ENCODE results near the gene TRIP6.
A peak's percentile ranks its signal among the peaks of the same experiment; 100 is the strongest.

The TRIP6 gene, protein sequence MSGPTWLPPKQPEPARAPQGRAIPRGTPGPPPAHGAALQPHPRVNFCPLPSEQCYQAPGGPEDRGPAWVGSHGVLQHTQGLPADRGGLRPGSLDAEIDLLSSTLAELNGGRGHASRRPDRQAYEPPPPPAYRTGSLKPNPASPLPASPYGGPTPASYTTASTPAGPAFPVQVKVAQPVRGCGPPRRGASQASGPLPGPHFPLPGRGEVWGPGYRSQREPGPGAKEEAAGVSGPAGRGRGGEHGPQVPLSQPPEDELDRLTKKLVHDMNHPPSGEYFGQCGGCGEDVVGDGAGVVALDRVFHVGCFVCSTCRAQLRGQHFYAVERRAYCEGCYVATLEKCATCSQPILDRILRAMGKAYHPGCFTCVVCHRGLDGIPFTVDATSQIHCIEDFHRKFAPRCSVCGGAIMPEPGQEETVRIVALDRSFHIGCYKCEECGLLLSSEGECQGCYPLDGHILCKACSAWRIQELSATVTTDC

DNA sequence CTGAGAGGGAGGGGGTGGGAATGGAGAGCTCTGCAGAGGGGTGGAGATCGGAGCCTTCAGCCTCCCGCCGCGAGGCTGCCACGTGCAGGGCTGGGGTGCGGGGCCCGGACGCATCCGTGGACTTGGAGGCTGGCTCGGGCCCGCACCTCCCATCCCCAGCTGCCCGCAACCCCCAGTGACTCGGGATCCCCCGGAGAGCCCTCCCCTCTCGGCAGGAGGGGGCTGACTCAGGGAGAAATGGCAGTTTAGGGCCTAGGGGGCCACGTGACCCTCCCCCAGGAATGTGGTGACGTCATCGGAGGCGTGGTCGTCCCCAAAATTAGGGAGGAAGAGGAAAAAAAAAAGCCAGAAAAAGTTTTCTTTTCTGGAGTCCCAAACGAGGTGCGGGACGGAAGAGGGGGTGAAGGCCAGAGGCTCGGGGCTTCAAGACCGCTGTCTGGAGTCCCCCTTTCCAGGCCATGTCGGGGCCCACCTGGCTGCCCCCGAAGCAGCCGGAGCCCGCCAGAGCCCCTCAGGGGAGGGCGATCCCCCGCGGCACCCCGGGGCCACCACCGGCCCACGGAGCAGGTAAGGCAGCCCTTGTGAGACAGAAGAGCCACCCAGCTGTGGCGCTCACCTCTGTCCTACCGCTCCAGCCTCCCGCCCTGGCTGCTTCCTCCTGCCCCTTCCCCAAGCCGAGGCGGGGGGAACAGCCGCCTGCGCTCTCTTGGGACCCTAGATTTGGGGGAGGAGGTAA, at the start of gene TRIP6:
TRIP6 (plus strand) TSS at position 348 of the 736 bp plus-strand sequence; CDS start at position 459, 111 bp downstream.
- in situ Hi-C loops (cut with HindIII; ENCODE audit: low pct_ligation_motif_present, low pct_unique_long_range_greater_than_20kb, low sequenced_read_pairs) = no loop called here
- DNase-seq = peak; percentile 96

DNA sequence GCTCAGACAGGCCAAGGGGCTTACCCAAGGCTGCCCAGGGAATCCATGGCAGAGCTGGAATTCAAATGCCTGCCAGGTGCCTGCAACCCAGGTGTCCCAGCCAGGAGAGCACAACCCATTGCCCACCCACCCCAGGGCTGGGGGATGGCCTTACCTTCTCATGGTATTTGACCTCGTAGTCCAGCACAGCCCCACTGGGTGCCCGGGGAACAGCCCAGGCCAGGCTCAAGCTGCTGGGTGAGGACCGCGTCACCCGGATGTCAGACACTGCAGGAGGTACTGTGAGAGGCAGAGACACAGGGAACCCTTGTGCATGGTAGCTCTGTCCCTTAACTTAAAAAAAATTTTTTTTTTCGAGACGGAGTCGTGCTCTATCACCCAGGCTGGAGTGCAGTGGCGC, 48.8 kb upstream of the TRIP6 start:
- no peak for DNase-seq
- in situ Hi-C loops (cut with HindIII; ENCODE audit: low pct_ligation_motif_present, low pct_unique_long_range_greater_than_20kb, low sequenced_read_pairs) = no loop called here

DNA sequence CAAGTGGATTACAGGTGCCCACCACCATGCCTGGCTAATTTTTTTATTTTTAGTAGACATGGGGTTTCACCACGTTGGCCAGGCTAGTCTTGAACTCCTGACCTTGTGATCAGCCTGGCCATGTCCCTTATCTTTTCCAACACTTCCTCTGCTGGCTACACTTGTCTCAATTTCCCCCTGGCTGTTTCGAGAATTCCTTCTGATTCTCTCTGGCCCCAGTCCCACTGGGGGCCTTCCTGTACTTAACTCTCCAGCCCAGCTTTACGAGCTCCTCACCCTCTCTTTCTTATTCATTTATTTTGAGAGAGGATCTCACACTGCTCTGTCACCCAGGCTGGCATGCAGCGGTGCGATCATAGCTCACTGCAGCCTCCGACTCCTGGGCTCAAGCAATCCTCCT, 48.4 kb upstream of the TRIP6 start:
- DNase-seq = no peak
- in situ Hi-C loops (cut with HindIII; ENCODE audit: low pct_ligation_motif_present, low pct_unique_long_range_greater_than_20kb, low sequenced_read_pairs) = no loop called here

DNA sequence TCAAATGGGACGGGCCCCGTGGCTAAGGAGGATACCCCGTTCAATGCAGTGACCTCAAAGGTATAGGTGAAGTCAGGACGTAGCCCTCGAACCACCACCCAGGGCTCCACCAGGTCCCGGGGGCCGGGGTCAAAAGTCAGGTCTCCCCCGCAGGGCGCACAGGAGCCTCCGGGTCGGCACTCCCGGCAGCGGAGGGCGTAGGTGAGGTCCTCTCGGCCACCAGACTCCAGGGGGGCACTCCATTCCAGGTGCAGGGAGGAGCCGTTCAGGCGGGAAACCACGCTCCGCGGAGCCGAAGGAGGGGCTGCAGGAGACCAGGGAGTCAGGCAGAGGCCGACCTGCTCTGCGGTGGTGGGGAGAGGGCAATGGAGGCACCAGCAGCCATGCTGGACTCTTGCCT, 47.6 kb upstream of the TRIP6 start:
- no peak for DNase-seq
- in situ Hi-C loops (cut with HindIII; ENCODE audit: low pct_ligation_motif_present, low pct_unique_long_range_greater_than_20kb, low sequenced_read_pairs) = no loop called here

DNA sequence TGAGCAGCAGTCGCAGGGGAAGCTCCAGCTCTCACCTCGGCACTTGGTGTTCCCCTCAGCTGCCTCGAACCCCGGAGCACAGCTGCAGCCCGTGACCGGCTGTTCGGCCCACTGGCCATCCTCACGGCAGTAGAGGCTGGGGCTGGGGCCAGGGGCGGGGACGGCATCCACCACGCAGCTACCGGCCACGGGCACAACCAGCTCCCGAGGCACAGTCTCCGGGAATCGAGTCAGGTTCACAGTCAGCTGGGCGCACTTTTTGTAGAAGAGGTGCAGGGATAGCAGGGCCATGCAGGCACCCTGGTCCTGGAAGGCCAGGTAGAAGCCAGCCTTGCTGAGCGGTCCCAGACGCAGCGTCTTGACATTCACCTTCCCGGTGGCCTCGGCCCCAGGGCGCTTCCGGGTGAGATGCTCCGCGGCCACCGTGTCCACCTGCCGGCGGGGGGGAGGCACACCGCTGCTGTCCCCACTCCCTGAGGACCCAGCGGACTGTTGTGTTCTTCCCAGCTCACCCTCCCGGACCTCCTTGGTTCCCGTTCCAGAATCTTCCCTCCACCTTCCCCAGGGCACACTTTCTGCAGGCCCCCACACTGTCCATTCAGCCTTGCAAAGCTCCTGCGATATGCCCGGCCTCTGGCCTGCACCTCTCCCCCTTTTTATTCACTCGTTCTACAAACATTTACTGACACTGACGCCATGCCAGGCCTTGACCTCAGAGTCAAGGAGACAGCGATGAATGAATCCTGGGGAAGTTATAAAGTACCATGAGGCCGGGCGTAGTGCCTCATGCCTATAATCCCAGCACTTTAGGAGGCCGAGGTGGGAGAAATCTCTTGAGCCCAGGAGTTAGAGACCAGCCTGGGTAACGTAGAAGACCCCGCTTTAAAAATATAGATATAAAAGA, 44.7 kb upstream of the TRIP6 start:
- DNase-seq = no peak
- in situ Hi-C loops (cut with HindIII; ENCODE audit: low pct_ligation_motif_present, low pct_unique_long_range_greater_than_20kb, low sequenced_read_pairs) = no loop called here

DNA sequence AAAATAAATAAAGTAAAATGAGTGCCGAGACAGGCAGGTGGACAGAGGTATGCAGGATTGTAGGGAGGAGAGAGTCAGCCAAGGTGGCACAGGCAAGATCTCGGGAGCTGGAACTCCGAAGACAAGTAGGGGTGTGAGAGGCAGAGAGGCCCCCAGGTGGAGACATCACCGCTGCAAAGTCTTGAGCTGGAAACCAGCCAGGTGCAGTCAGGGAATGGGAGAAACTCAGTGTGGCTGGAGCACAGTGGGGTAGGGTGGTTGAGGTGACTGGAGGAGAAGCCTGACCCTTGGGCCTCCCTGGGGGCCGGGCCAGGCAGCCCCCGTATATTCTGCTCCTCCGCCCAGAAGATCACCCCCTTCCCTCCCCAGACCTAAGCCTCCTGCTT, 44.1 kb upstream of the TRIP6 start:
- DNase-seq = no peak
- in situ Hi-C loops (cut with HindIII; ENCODE audit: low pct_ligation_motif_present, low pct_unique_long_range_greater_than_20kb, low sequenced_read_pairs) = no loop called here

DNA sequence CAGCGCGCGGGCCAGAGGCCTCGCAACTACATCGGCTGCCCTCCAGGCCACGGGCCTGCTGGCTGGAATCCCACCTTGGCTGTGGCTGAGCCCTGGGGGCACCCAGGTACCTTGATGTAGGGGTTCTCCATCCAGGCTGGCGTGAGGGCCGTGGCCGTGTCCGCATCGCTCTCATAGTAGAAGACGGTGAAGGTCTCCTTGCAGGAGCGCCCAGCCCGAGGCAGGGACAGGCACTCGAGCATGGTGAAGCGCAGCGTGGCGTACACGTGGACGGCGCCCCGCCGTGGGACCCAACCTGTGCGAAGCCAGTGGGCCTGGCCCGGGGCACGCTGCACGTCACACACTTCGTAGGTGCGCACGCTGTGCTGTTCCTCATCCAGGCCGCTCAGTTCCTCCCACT, 43.7 kb upstream of the TRIP6 start:
- in situ Hi-C loops (cut with HindIII; ENCODE audit: low pct_ligation_motif_present, low pct_unique_long_range_greater_than_20kb, low sequenced_read_pairs) = no loop called here
- no peak for DNase-seq

DNA sequence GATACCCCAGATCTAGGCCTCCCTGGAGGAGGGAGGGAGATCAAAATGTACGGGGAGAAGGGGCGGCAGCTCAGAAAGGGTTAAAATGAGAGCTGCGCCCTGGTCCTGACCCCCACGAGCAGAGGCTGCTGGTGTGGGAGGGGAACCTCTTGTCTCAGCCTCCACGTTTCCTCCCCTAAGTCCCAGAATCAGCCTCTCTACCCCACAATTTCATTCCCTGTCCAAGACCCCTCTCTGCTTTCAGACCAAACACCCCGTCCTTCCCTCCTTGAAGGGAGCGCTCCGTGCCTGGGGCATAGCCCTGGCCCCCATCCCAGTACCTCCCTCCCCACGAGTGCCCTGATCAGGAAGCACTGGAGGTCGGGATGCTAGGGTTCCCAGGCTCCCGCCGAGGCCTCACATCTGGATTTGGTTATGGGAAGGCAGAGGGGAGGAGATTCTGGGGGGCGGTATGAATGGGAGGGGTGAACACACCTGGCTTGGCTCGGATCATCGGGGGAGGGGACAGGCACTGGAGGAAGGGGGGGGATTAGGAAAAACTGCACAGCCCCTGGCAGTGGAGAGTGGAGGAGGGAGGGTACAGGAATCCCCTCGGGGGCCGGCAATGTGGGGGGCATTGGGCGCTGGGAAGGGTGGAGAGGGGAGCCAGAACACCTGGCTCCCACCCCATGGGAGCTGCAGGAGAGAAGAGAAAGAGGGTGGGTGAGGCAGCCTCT, 42.5 kb upstream of the TRIP6 start:
- no peak for DNase-seq
- in situ Hi-C loops (cut with HindIII; ENCODE audit: low pct_ligation_motif_present, low pct_unique_long_range_greater_than_20kb, low sequenced_read_pairs) = loop anchor here (25.0 kb wide), 1 partner anchor 112 kb away; the partner anchor contains the start of genes EPO and POP7

DNA sequence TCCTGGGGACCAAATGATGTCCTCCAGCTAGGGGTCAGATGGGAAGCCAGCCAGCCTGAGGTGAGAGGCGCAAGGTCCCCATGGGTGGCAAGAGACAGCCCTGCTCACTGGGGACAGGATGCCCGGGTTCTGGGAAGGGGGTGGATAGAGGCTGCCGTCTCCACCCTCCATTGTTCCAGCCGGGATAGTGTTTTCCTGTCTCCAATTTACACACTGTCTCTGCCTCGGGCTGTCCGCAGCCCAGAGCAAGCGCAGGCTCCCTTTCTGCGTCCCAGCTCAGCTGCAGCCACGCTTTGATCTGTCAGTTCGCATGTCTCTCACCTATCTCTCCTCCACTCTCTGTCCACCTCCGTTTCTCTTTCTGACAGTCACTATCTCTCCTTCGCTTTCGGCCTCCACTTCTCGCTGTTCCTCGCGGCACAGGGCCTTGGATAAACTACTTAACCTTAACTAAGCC, 41.9 kb upstream of the TRIP6 start:
- DNase-seq = no peak
- in situ Hi-C loops (cut with HindIII; ENCODE audit: low pct_ligation_motif_present, low pct_unique_long_range_greater_than_20kb, low sequenced_read_pairs) = loop anchor here (25.0 kb wide), 1 partner anchor 113 kb away; the partner anchor contains the start of genes EPO and POP7

DNA sequence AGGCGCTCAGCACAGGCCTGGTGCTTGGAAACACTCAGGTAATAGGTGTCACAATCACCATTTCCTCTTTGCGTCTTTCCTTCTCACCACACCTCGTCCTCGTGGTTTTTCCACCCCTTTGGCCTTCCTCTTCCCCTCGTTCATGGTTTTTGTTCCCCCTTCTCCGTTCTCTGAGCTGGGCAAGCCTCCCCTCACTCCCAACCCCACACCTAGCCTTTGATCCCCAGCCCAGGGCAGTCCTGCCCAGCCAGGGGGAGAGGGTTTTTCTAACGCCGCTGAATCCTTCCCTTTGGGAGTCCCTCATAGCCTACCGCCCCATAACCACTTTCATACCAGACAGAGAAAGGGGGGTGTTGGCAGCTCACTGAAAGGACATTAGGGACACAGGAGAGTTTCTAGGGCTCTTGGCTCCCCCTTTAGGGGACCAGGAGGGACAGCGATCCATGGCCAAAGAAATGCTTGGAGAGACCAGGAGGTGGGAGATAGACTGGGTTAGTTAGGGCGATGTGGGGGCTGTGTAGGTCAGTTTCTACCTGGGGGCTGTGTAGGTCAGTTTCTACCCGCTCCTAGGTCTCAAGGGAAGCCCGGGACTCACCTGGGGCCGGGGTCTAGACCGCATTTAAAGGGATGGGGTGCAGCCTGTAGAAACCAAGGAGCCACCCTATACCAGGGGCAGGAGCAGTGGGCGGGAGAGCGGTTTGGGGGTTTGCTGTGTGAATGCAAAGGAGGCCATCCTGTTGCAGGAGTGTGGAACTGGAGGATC, 41.3 kb upstream of the TRIP6 start:
- peak; percentile 53 for DNase-seq

DNA sequence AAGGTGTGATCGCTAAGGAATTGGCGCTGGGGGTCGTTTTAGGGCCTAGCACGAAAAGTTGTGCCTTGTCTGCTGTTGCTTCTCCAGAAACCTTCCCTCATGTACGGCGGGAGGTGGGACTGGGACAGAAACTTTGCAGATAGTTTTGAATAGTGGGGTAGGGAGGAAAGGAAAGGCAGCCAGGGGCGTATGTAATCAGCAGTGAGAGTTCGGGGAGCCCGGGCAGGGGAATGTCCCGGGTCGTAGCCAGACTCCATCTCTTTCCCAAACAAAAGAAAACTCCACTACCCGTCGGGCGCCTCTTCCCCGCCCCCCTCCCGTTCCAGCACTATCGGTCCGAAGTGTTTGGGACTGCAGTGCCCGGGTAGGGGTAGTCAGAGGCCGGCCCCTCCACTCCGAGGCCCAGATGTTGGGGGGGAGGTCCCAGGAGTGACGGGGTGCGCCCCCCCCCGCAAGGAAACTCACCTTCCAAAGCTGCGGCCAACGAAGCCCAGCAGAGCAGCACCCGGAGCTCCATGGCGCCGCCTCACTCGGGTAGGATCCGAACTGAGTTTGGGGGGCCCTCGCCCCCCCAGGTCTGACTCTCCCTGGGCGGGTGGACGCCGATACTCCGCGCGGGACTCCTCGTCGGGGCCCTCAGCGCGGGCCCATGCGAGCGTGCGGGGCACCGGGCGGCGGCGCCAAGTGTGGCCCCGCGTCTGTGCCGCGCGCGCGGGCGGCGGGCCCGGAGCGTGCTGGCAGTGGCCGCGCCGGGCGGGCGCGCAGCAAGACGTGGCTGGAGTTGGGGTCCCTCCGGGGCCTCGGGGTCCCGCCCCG, 40.5 kb upstream of the TRIP6 start:
- in situ Hi-C loops (cut with HindIII; ENCODE audit: low pct_ligation_motif_present, low pct_unique_long_range_greater_than_20kb, low sequenced_read_pairs) = loop anchor here (25.0 kb wide), 1 partner anchor 114 kb away; the partner anchor contains the start of genes EPO and POP7
- DNase-seq = peak; percentile 15

More for the DNA sequence above, 41.3 kb upstream of the TRIP6 start:
- in situ Hi-C loops (cut with HindIII; ENCODE audit: low pct_ligation_motif_present, low pct_unique_long_range_greater_than_20kb, low sequenced_read_pairs) = loop anchor here (25.0 kb wide), 1 partner anchor 114 kb away; the partner anchor contains the start of genes EPO and POP7

DNA sequence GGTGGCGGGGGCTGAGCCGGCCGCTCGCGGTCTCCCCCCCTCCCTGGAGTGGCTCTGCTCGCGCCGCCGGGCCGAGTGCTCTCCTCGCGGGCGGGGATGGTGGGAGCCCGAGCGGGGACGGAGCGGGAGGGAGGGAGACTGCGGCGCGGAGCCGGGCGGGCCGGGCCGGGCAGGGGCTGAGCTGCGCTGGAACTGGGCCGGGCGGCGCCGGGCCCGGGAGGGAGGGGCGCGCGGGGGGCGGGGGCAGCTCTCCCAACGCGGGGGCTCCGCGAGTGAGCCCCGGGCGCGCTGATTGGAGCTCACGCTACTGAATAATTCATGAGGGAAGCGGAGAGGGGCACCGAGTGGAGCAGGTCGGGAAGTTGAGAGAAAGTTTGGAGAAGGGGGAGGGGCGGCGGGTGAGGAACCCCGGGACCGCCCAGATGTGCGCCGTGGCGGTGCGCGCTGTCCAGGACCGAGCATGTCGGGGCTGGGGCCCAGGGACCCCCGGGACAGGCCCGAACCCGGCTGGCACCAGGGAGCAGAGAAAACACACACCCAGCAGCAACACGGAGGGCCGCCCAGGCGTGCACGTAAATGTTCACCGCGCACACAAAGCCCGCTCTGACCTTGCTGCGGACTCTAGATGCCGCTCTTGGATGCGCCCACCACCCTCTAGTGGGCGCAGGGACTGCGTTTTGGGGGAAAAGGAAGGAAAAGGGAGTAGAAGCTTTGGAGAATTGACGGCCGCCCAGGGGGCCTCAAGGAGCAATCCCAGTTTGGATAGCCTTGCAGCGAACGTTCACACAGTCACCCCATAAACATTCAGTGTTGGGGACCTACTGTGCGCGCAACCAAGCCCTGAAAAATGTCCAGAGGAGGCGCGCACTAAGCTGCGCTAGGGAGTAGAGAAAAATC, 39.6 kb upstream of the TRIP6 start, which contains the start of gene EPHB4:
EPHB4 (minus strand) TSS at position 194 of the 897 bp plus-strand sequence. CDS start 493 bp downstream, outside the sequence.
- DNase-seq = peak; percentile 93
- in situ Hi-C loops (cut with HindIII; ENCODE audit: low pct_ligation_motif_present, low pct_unique_long_range_greater_than_20kb, low sequenced_read_pairs) = loop anchor here (25.0 kb wide), 1 partner anchor 115 kb away; the partner anchor contains the start of genes EPO and POP7

DNA sequence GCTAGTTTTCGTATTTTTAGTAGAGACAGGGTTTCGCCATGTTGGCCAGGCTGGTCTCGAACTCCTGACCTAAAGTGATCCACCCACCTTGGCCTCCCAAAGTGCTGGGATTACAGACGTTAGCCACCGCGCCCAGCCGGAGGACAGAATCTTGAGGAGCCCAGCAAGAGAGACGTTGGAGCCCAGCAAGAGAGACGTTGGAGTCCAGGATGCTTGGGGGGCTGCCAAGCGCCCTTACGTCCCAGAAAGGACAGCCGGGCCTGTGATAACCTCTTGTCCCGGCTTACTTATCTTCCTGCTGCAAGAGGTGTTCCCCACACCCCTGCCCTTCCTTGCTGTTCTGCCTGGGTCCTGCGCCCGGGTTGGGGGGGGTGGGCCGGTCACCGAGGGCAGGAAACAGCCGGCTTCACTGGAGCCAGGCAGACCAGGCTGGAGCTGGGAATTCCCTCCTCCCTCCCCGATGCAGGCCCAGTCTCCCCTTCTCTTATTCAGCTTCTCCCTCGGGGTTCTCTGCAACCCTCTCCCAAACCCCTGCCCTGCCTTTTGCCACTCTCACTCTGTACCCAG, 38.0 kb upstream of the TRIP6 start:
- no peak for DNase-seq
- in situ Hi-C loops (cut with HindIII; ENCODE audit: low pct_ligation_motif_present, low pct_unique_long_range_greater_than_20kb, low sequenced_read_pairs) = loop anchor here (25.0 kb wide), 1 partner anchor 117 kb away; the partner anchor contains the start of genes EPO and POP7

DNA sequence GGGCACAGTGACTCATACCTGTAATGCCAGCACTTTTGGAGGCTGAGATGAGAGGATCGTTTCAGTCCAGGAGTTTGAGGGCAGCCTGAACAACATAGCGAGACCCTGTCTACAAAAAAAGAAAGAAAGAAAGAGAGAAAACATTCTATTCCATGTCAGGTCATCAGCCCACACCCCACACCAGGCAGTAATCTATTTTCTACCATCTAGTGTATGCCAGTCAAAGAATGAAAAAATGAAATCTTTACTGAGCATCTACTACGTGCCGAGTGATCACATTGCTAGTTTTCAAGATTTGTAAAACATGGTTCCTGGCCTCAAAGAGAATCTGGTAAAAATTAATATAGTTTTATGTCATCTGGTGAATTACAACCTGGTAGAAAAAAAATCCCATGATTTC, 36.8 kb upstream of the TRIP6 start:
- no peak for DNase-seq
- in situ Hi-C loops (cut with HindIII; ENCODE audit: low pct_ligation_motif_present, low pct_unique_long_range_greater_than_20kb, low sequenced_read_pairs) = loop anchor here (25.0 kb wide), 1 partner anchor 118 kb away; the partner anchor contains the start of genes EPO and POP7

DNA sequence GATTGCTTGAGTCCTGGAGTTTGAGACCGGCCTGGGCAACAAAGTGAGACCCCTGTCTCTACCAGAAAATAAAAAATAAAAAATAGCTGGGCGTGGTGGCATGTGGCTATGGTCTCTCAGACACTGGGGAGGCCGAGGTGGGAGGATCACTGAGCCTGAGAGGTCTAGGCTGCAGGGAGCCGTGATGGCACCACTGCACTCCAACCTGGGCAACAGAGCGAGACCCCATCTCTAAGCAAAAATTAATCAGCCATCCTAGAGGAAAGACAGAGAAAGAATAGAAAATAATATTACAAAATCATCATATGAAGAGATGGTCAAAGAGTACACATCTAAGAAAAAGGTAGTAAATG, 34.9 kb upstream of the TRIP6 start:
- in situ Hi-C loops (cut with HindIII; ENCODE audit: low pct_ligation_motif_present, low pct_unique_long_range_greater_than_20kb, low sequenced_read_pairs) = loop anchor here (25.0 kb wide), 1 partner anchor 120 kb away; the partner anchor contains the start of genes EPO and POP7
- no peak for DNase-seq

Measured in ACHN (cell line).